ENCODE data around the gene STT3B. TPM values are rescaled to one million over a fixed set of nuclear protein-coding genes. Genes with fewer than 3 reads are reported as not detected.

Gene STT3B
- total RNA-seq, 4 donors from 2014 or later, result 62.4 to 99.3 (median 69.0) TPM

GRCh38 chr3:31629054-31629453, 96.3 kb downstream of the STT3B start:
- TF ChIP-seq, protein P1, sequence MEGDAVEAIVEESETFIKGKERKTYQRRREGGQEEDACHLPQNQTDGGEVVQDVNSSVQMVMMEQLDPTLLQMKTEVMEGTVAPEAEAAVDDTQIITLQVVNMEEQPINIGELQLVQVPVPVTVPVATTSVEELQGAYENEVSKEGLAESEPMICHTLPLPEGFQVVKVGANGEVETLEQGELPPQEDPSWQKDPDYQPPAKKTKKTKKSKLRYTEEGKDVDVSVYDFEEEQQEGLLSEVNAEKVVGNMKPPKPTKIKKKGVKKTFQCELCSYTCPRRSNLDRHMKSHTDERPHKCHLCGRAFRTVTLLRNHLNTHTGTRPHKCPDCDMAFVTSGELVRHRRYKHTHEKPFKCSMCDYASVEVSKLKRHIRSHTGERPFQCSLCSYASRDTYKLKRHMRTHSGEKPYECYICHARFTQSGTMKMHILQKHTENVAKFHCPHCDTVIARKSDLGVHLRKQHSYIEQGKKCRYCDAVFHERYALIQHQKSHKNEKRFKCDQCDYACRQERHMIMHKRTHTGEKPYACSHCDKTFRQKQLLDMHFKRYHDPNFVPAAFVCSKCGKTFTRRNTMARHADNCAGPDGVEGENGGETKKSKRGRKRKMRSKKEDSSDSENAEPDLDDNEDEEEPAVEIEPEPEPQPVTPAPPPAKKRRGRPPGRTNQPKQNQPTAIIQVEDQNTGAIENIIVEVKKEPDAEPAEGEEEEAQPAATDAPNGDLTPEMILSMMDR (IDR thresholded peaks at IDR 0.05 in 4 of 5, conservative IDR thresholded peaks at IDR 0.05 in 1 of 5), result no peak
- TF ChIP-seq POLR2A (IDR thresholded peaks at IDR 0.05), result no peak
- peaks cover 5 to 56% of the 10 kb centered on the region in 2 donors for H3K36me3 ChIP-seq
- in situ Hi-C loops (cut with MboI; ENCODE audit: low sequenced_read_pairs in 4 of 4), result no loop called here

GRCh38 chr3:31634476-31634875, 101.8 kb downstream of the STT3B start:
- no peaks in the 10 kb centered on the region for H3K27me3 ChIP-seq
- in situ Hi-C loops (cut with MboI; ENCODE audit: low sequenced_read_pairs in 4 of 4), result no loop called here
- intact Hi-C loops (cut with DNase I; ENCODE audit: low total_unique reads), result no loop called here
- no peak for ATAC-seq
- peak overlapping the region in 1 of 4 donors; percentile 11 for H3K27ac ChIP-seq
- H3K9me3 ChIP-seq, result no peaks in the 10 kb centered on the region
- H3K36me3 ChIP-seq, result peaks cover 5 to 19% of the 10 kb centered on the region in 2 donors
- peaks cover 5 to 26% of the 10 kb centered on the region in 2 donors for H3K4me1 ChIP-seq
- no peak for DNase-seq
- no peak overlapping the region for H3K4me3 ChIP-seq
- no peak for TF ChIP-seq POLR2A (IDR thresholded peaks at IDR 0.05)
- TF ChIP-seq, protein P1 (IDR thresholded peaks at IDR 0.05 in 4 of 5, conservative IDR thresholded peaks at IDR 0.05 in 1 of 5), result no peak

More at GRCh38 chr3:31629054-31629453, 96.3 kb downstream of the STT3B start:
- H3K9me3 ChIP-seq, result no peaks in the 10 kb centered on the region
- no peak overlapping the region for H3K27ac ChIP-seq
- no peaks in the 10 kb centered on the region for H3K27me3 ChIP-seq
- ATAC-seq, result no peak
- intact Hi-C loops (cut with DNase I; ENCODE audit: low total_unique reads), result no loop called here
- peaks cover 0 to 2% of the 10 kb centered on the region in 2 donors for H3K4me1 ChIP-seq
- no peak overlapping the region for H3K4me3 ChIP-seq
- DNase-seq, result no peak

DNA sequence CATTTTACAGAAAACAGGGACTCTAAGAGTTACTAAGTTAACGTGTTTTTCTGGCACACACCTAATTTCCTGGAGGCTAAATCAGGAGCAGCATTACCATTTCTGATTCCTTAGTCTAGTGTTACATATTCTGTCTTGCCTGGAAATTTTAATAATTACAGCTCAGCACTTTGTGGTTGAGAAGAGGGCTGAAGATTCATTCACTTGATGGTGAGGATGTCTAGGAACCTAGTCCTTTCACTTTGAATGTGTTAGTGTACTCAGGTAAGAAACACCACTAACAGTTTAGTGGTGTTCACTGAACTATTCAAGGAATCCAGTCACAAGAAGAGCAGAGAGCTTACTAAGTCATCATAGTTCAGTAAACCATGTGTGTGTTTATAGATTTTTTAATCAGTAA, 102.8 kb downstream of the STT3B start:
- TF ChIP-seq POLR2A (IDR thresholded peaks at IDR 0.05), result no peak
- TF ChIP-seq, protein P1 (IDR thresholded peaks at IDR 0.05 in 4 of 5, conservative IDR thresholded peaks at IDR 0.05 in 1 of 5), result no peak
- no peaks in the 10 kb centered on the region for H3K27me3 ChIP-seq
- H3K4me3 ChIP-seq, result no peak overlapping the region
- peaks cover 5 to 8% of the 10 kb centered on the region in 2 donors for H3K36me3 ChIP-seq
- H3K27ac ChIP-seq, result peak overlapping the region in 2 of 4 donors; percentile 11 to 29
- H3K4me1 ChIP-seq, result peaks cover 5 to 26% of the 10 kb centered on the region in 2 donors
- ATAC-seq (no peak), DNase-seq (no peak)
- H3K9me3 ChIP-seq, result no peaks in the 10 kb centered on the region
- in situ Hi-C loops (cut with MboI; ENCODE audit: low sequenced_read_pairs in 4 of 4) (no loop called here), intact Hi-C loops (cut with DNase I; ENCODE audit: low total_unique reads) (no loop called here)

- Histone ChIP-seq H3K4me3 (no peak overlapping the region), H3K4me1 (peaks cover 5 to 26% of the 10 kb centered on the region in 2 donors), H3K27me3 (no peaks in the 10 kb centered on the region), H3K9me3 (no peaks in the 10 kb centered on the region), H3K27ac (peak overlapping the region in 1 of 4 donors; percentile 11), H3K36me3 (peaks cover 4 to 5% of the 10 kb centered on the region in 2 donors)
- in situ Hi-C loops (cut with MboI; ENCODE audit: low sequenced_read_pairs in 4 of 4), result no loop called here
- no peak for TF ChIP-seq POLR2A (IDR thresholded peaks at IDR 0.05)
- TF ChIP-seq, protein P1 (IDR thresholded peaks at IDR 0.05 in 4 of 5, conservative IDR thresholded peaks at IDR 0.05 in 1 of 5), result no peak
- intact Hi-C loops (cut with DNase I; ENCODE audit: low total_unique reads), result no loop called here
- DNase-seq (no peak), ATAC-seq (no peak)
Observed at GRCh38 chr3:31636049-31636448, 103.3 kb downstream of the STT3B start.
